Endothelial cell of umbilical vein (primary cell): ENCODE measurements around the gene MAPK1IP1L. TPM values are rescaled to one million over a fixed set of nuclear protein-coding genes. Genes with fewer than 3 reads are reported as not detected.

Experiments
- BruUV-seq: library from RNA; stranded (reverse); fragments of 400-500 nt; replicated peaks from 2 replicates; lab custom pipeline; 2021; lab: Mats Ljungman, UMichigan
- CTCF ChIA-PET: fragments of 300-600, 350-600 bp; sonication (Branson Sonifier 250); formaldehyde crosslinking; loops from one replicate; lab custom pipeline; 2021; ENCODE audit warnings: antibody characterized with exemption, inconsistent platforms; lab: Charles Lee
- POLR2A ChIA-PET: fragments of 300-600, 350-600 bp; sonication (Branson Sonifier 250); formaldehyde crosslinking; loops from one replicate; lab custom pipeline; 2021; ENCODE audit warnings: antibody characterized with exemption, inconsistent platforms; lab: Charles Lee
- DNase-seq: peaks from one replicate; pipeline ENCODE4 v3.0.0-alpha.2; 2011; ENCODE audit warnings: low read depth, low spot score
- FAIRE-seq: peaks from 2 replicates; lab custom pipeline; 2011; peaks lifted over from hg19 to GRCh38; lab: Jason Lieb, UNC
- H2AFZ ChIP-seq: 2 replicates; pipeline ENCODE4 v1.6.0; 2012; ENCODE audit warnings: low read depth, low read length, control low read depth, inconsistent platforms
- H3K27ac ChIP-seq: 2 replicates; pipeline ENCODE4 v1.5.1; 2011; ENCODE audit warnings: low read depth, mild to moderate bottlenecking, control low read depth, low read length, moderate library complexity; ENCODE audit not compliant: insufficient read depth
- H3K27me3 ChIP-seq, 2 experiments: 2 replicates each; pipeline versions ENCODE4 v1.6.0 to v1.6.1; 2011; ENCODE audit warnings: low read length in 2 of 2, mixed read lengths in 1 of 2; ENCODE audit not compliant: control insufficient read depth in 2 of 2, insufficient read depth in 2 of 2
- H3K36me3 ChIP-seq, 2 experiments: 2 replicates in 1 of 2; 3 replicates in 1 of 2; pipeline ENCODE4 v1.5.1; 2011; ENCODE audit warnings: low read length in 2 of 2, mild to moderate bottlenecking in 1 of 2, moderate library complexity in 1 of 2; ENCODE audit not compliant: control insufficient read depth in 2 of 2, insufficient read depth in 2 of 2; ENCODE audit errors: extremely low read depth in 1 of 2
- H3K4me1 ChIP-seq: 3 replicates; pipeline ENCODE4 v1.5.1; 2011; ENCODE audit warnings: mild to moderate bottlenecking, low read length; ENCODE audit not compliant: control insufficient read depth, insufficient read depth; ENCODE audit errors: extremely low read depth
- H3K4me2 ChIP-seq: 2 replicates; pipeline ENCODE4 v1.6.1; 2011; ENCODE audit warnings: low read length, control low read depth, mixed read lengths; ENCODE audit not compliant: insufficient read depth
- H3K4me3 ChIP-seq, 3 experiments: fragments of 200-600 bp in 1 of 3; sonication (generic), shearing (Covaris generic) in 1 of 3; replicated peaks in 1 of 3; 2 replicates each; pipeline ENCODE4 v1.5.1; 2011 to 2016; ENCODE audit warnings: control low read depth in 3 of 3, low read length in 3 of 3, mild to moderate bottlenecking in 2 of 3, inconsistent platforms in 1 of 3, low read depth in 1 of 3, moderate library complexity in 1 of 3; ENCODE audit not compliant: insufficient read depth in 1 of 3
- H3K79me2 ChIP-seq: 2 replicates; pipeline ENCODE4 v1.6.0; 2012; ENCODE audit warnings: low read length, inconsistent platforms; ENCODE audit not compliant: control insufficient read depth, insufficient read depth
- H3K9ac ChIP-seq: replicated peaks from 2 replicates; pipeline ENCODE3; 2011; ENCODE audit warnings: low read length, control low read depth; ENCODE audit not compliant: insufficient read depth; ENCODE audit errors: extremely low read depth
- H3K9me1 ChIP-seq: replicated peaks from 3 replicates; pipeline ENCODE4 v1.6.0; 2011; ENCODE audit warnings: mild to moderate bottlenecking, low read length; ENCODE audit not compliant: control insufficient read depth, insufficient read depth; ENCODE audit errors: extremely low read depth
- H3K9me3 ChIP-seq: replicated peaks from 2 replicates; pipeline ENCODE4 v1.5.1; 2012; ENCODE audit warnings: low read length, inconsistent platforms; ENCODE audit not compliant: control insufficient read depth, insufficient read depth
- H4K20me1 ChIP-seq: replicated peaks from 2 replicates; pipeline ENCODE3; 2011; ENCODE audit warnings: mild to moderate bottlenecking, low read length; ENCODE audit not compliant: control insufficient read depth, insufficient read depth; ENCODE audit errors: extremely low read depth
- CTCF ChIP-seq, 2 donors: IDR thresholded peaks; 1 replicate in 1 of 2; 2 replicates in 1 of 2; pipeline ENCODE4 v1.5.1; 2011; ENCODE audit warnings: low read length in 2 of 2, mild to moderate bottlenecking in 2 of 2, moderate library complexity in 2 of 2, control low read depth in 1 of 2, inconsistent platforms in 1 of 2, low read depth in 1 of 2; ENCODE audit not compliant: insufficient read depth in 1 of 2; ENCODE audit errors: extremely low read depth in 1 of 2
- EZH2 ChIP-seq: IDR thresholded peaks from 2 replicates; pipeline ENCODE4 v1.6.1; 2012; ENCODE audit warnings: borderline replicate concordance, low read depth, mild to moderate bottlenecking, moderate library complexity, low read length, inconsistent platforms; ENCODE audit not compliant: severe bottlenecking
- FOS ChIP-seq: IDR thresholded peaks from 2 replicates; pipeline ENCODE4 v1.6.1; 2011; ENCODE audit warnings: mild to moderate bottlenecking, low read length, moderate library complexity, borderline replicate concordance; ENCODE audit not compliant: insufficient read depth
- GATA2 ChIP-seq: IDR thresholded peaks from 2 replicates; pipeline ENCODE4 v1.7.0; 2011; ENCODE audit warnings: low read depth, mild to moderate bottlenecking, moderate library complexity, mixed read lengths, low read length; ENCODE audit not compliant: insufficient read length, insufficient read depth
- JUN ChIP-seq: IDR thresholded peaks from 2 replicates; pipeline ENCODE4 v1.6.1; 2011; ENCODE audit warnings: borderline replicate concordance, low read depth; ENCODE audit not compliant: insufficient read length, insufficient read depth
- MYC ChIP-seq: IDR thresholded peaks from one replicate; pipeline ENCODE4 v1.6.1; 2011; ENCODE audit warnings: mild to moderate bottlenecking, low read depth, low read length
- POLR2A ChIP-seq: IDR thresholded peaks from 2 replicates; pipeline ENCODE4 v1.6.1; 2012; ENCODE audit warnings: low read depth, mild to moderate bottlenecking, control low read depth, low read length
- POLR2AphosphoS5 ChIP-seq: IDR thresholded peaks from 2 replicates; pipeline ENCODE4 v1.6.1; 2012; ENCODE audit warnings: low read depth, mild to moderate bottlenecking, control low read depth, low read length, moderate library complexity; ENCODE audit not compliant: insufficient read depth
- dilution Hi-C: fragments of 300-500 bp; cut with MboI; formaldehyde crosslinking; loops from one replicate; pipeline ENCODE4 v1.15.0; 2019; ENCODE audit warnings: low sequenced_read_pairs; ENCODE audit not compliant: extremely low pct_ligation_motif_present
- intact Hi-C: fragments of 100-400 bp; cut with micrococcal nuclease; formaldehyde crosslinking; loops from one replicate; pipeline ENCODE4 v1.10.0; 2022
- polyA plus RNA-seq, 4 experiments: library from polyadenylated mRNA; depleted of rRNA in 3 of 4; stranded (reverse) in 3 of 4; unstranded in 1 of 4; fragments of >200 nt; gene quantifications; 2 replicates each; pipeline versions ENCODE4 v1.2.1 to v1.2.3, GENCODE V29; 2011 to 2012; ENCODE audit warnings: missing spikeins in 1 of 4
- total RNA-seq: library from RNA; stranded (reverse); gene quantifications from 2 replicates; pipeline ENCODE4 v1.2.3, GENCODE V29; 2021
- TF ChIP-seq, protein P1 (sequence below): IDR thresholded peaks from 2 replicates; pipeline ENCODE4 v1.6.1; 2011; ENCODE audit not compliant: insufficient read depth, insufficient read length

The MAPK1IP1L gene
- total and polyA plus RNA-seq, 2 donors (not counting 3 experiments of a cell fraction or from before 2014, with no cell fraction given): 129 to 208 TPM

GRCh38 chr14:55085060-55085660, 33.7 kb downstream of the MAPK1IP1L start:
- no peak for FAIRE-seq
- H3K9me3 ChIP-seq: no peaks in the 10 kb centered on the region

More at GRCh38 chr14:55085060-55085660, 33.7 kb downstream of the MAPK1IP1L start:
- DNase-seq: no peak
- Histone ChIP-seq H4K20me1 (no peaks in the 10 kb centered on the region), H3K27ac (no peak overlapping the region), H2AFZ (no peak overlapping the region), H3K4me3 (no peak overlapping the region), H3K27me3 (peaks cover 0 to 3% of the 10 kb centered on the region in 2 experiments), H3K36me3 (no peaks in the 10 kb centered on the region), H3K4me1 (no peaks in the 10 kb centered on the region), H3K9me1 (no peaks in the 10 kb centered on the region), H3K9ac (no peak overlapping the region), H3K4me2 (no peak overlapping the region), H3K79me2 (no peaks in the 10 kb centered on the region)
- TF ChIP-seq JUN: no peak
- no peak for TF ChIP-seq POLR2AphosphoS5
- no peak for TF ChIP-seq GATA2
- TF ChIP-seq EZH2: no peak
- no peak for TF ChIP-seq MYC
- TF ChIP-seq POLR2A: no peak
- TF ChIP-seq, protein P1, sequence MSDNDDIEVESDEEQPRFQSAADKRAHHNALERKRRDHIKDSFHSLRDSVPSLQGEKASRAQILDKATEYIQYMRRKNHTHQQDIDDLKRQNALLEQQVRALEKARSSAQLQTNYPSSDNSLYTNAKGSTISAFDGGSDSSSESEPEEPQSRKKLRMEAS: no peak
- TF ChIP-seq CTCF (IDR thresholded peaks at IDR 0.05; ENCODE audit: extremely low read depth in 1 of 2, insufficient read depth in 1 of 2, low read depth in 1 of 2, low read length in 2 of 2): no peak
- no peak for TF ChIP-seq FOS
- BruUV-seq: no TSS peak
- intact Hi-C loops (no loop called here), dilution Hi-C loops (no loop called here)
- ChIA-PET POLR2A (no interaction called here), CTCF (interaction anchor here (1.0 to 3.6 kb wide), 2 partner anchors 62 to 76 kb away, joined by 5 to 20 read pairs; no protein-coding TSS in a partner anchor)
